Kidney (tissue), 22 donors: ENCODE results near the gene RXRB. TPM values are rescaled to one million over a fixed set of nuclear protein-coding genes. Genes with fewer than 3 reads are reported as not detected.

Source experiments
- DNase-seq, 5 donors: peaks; one replicate each; pipeline ENCODE4 v3.0.0-alpha.2; 2013 to 2020
- FAIRE-seq: peaks from 2 replicates; lab custom pipeline; 2012; peaks lifted over from hg19 to GRCh38; lab: Jason Lieb, UNC
- H3K27ac ChIP-seq, 2 donors: one replicate each; pipeline ENCODE4 v1.7.0; 2013; ENCODE audit warnings: low read depth in 2 of 2, low read length in 2 of 2, inconsistent platforms in 1 of 2
- H3K27me3 ChIP-seq: one replicate; pipeline ENCODE4 v1.7.1; 2013; ENCODE audit warnings: low read length, inconsistent platforms; ENCODE audit not compliant: control insufficient read depth, insufficient read depth
- H3K36me3 ChIP-seq, 3 donors: one replicate each; pipeline versions ENCODE4 v1.7.0 to v1.7.1; 2013; ENCODE audit warnings: low read length in 3 of 3, control low read depth in 1 of 3, inconsistent platforms in 1 of 3; ENCODE audit not compliant: insufficient read depth in 3 of 3, control insufficient read depth in 2 of 3
- H3K4me1 ChIP-seq, 3 donors: one replicate each; pipeline versions ENCODE4 v1.7.0 to v1.7.1; 2013; ENCODE audit warnings: low read length in 3 of 3, inconsistent platforms in 1 of 3, low read depth in 1 of 3; ENCODE audit not compliant: control insufficient read depth in 2 of 3, insufficient read depth in 2 of 3
- H3K4me3 ChIP-seq, 3 donors: one replicate each; pipeline versions ENCODE4 v1.7.0 to v1.8.1; 2013; ENCODE audit warnings: low read length in 3 of 3, control low read depth in 1 of 3, inconsistent platforms in 1 of 3
- H3K9ac ChIP-seq, 3 donors: one replicate each; pipeline versions ENCODE4 v1.7.0 to v1.7.1; 2013; ENCODE audit warnings: low read length in 3 of 3, control low read depth in 1 of 3, inconsistent platforms in 1 of 3
- H3K9me3 ChIP-seq, 3 donors: one replicate each; pipeline versions ENCODE4 v1.7.0 to v1.7.1; 2013; ENCODE audit warnings: low read length in 3 of 3, control low read depth in 1 of 3, inconsistent platforms in 1 of 3; ENCODE audit not compliant: control insufficient read depth in 2 of 3, insufficient read depth in 1 of 3
- CTCF ChIP-seq: IDR thresholded peaks from 3 replicates; pipeline ENCODE4 v1.5.1; 2012; ENCODE audit warnings: mild to moderate bottlenecking, moderate library complexity, borderline replicate concordance; ENCODE audit not compliant: insufficient read depth; ENCODE audit errors: extremely low read depth
- intact Hi-C: fragments of 100-400 bp; cut with DNase I; formaldehyde crosslinking; loops from one replicate; pipeline ENCODE4 v1.11.1; 2022
- long read RNA-seq, 10 donors: library from polyadenylated mRNA in 1 of 10; unstranded in 1 of 10; transcript quantifications; one replicate each; pipeline ENCODE4 v2.0.0 and lab custom pipeline, GENCODE V29; 2021 to 2026
- polyA plus RNA-seq: library from polyadenylated mRNA; stranded (reverse); fragments of 350-450 nt; fragmentation: Illumina TruSeq; extraction: RNeasy Lipid Tissue Mini Kit (QIAGEN cat#74804); gene quantifications from one replicate; pipeline ENCODE4 v1.2.3, GENCODE V29; 2014; ENCODE audit warnings: low read depth, low replicate concordance; ENCODE audit not compliant: insufficient read depth
- total RNA-seq: library from RNA; stranded (reverse); fragmentation: NEBNext Ultra II Directional; extraction: Animal tissue kit (Norgen Biotek cat#: 25700); gene quantifications from one replicate; pipeline ENCODE4 v1.2.1, GENCODE V29; 2021
- donor health status: control.
- donor health status: control.
- donor health status: control.
- donor health status: control.
- donor health status: control.
- donor health status: DM: yes; HTN: yes; CAD: no.
- donor health status: Normal renal cell carcinoma (clear cell type).

The RXRB gene
- total RNA-seq = 52.2 TPM
- polyA plus RNA-seq = 35.7 TPM
- long read RNA-seq, donor 1, partial matches to known transcripts = 58 of 65 reads
- long read RNA-seq, donor 1, other reads (novel, unspliced or antisense) = 0 of 65 reads
- long read RNA-seq, donor 2, transcript RXRB-202 (10 exons, 2,846 nt) = major isoform, 6 of 106 reads
- long read RNA-seq, donor 2, transcript RXRB-201 (10 exons, 2,908 nt) = minor isoform, 5 of 106 reads
- long read RNA-seq, donor 2, partial matches to known transcripts = 82 of 106 reads
- long read RNA-seq, donor 2, other reads (novel, unspliced or antisense) = 13 of 106 reads
- long read RNA-seq, donor 3, transcript RXRB-202 (10 exons, 2,846 nt) = major isoform, 5 of 67 reads
- long read RNA-seq, donor 3, partial matches to known transcripts = 38 of 67 reads
- long read RNA-seq, donor 3, other reads (novel, unspliced or antisense) = 17 of 67 reads
- long read RNA-seq, donor 4, partial matches to known transcripts = 0 of 4 reads
- long read RNA-seq, donor 4, other reads (novel, unspliced or antisense) = 0 of 4 reads
- long read RNA-seq, donor 5 = 0 reads
- long read RNA-seq, donor 6, partial matches to known transcripts = 0 of 5 reads
- long read RNA-seq, donor 6, other reads (novel, unspliced or antisense) = 0 of 5 reads
- long read RNA-seq, donor 7, transcript RXRB-201 (10 exons, 2,908 nt) = major isoform, 9 of 45 reads
- long read RNA-seq, donor 7, partial matches to known transcripts = 9 of 45 reads
- long read RNA-seq, donor 7, other reads (novel, unspliced or antisense) = 21 of 45 reads
- long read RNA-seq, donor 8, partial matches to known transcripts = 0 of 6 reads
- long read RNA-seq, donor 8, other reads (novel, unspliced or antisense) = 0 of 6 reads
- long read RNA-seq, donor 9, partial matches to known transcripts = 7 of 24 reads
- long read RNA-seq, donor 9, other reads (novel, unspliced or antisense) = 14 of 24 reads
- long read RNA-seq, donor 10, partial matches to known transcripts = 84 of 122 reads
- long read RNA-seq, donor 10, other reads (novel, unspliced or antisense) = 29 of 122 reads

DNA sequence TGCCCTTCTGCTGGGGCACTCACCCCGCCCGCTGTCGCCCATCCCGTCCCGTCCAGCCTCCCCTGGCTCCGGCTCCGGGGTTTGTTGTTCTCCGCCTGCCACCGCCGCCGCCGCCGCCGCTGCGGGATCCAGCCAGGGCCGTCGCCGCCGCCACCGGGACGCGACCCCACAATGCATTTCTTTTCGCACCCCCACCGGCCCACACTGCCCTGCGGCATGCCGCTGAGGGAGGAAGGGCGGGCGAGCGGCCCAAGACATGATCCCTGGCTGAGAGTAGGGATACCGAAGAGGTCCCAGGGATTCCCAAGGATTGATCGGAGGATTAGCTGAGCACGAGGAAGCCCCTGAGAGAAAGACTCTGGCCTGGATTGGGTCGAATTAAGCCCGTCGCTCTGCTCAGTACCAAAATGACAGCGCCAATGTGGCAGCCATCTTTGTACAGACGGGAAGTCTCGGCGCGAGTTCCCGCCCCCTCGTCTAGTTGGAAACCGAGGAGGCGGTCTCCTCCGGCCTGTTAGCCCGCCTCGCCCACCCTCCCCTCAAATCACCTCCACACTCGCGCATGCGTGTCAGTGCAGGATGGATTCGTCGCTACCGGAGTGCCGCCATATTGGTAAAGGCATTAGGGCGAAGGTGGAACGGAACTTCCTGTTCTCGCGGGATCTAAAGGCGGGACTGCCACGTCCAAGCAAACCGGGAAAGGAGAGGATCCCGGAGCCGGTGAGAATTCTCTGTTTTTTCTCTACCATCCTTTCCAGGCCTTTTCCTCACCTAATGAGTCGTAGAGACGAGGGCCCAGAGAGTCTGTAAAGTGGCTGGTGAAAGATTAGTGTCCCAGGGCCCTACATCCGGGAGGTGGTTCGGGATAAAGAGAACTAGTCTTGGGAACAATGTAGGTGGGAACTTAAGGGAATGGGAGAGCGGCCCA is at the start of gene RXRB, which contains the start of gene SLC39A7:
Gene RXRB, minus strand, starts transcription at position 447 of the 928 bp plus-strand sequence. Its CDS starts 189 bp downstream, at position 258.
Gene SLC39A7, plus strand, starts transcription at position 649 of the 928 bp plus-strand sequence. CDS start 379 bp downstream, outside the sequence.
- Histone ChIP-seq H3K4me3 (peak within 1 kb of the TSS; percentile 97 to 99 (median 98)), H3K27me3 (no peaks in the 10 kb centered on the region), H3K9me3 (no peaks in the 10 kb centered on the region), H3K27ac (peak within 1 kb of the TSS; percentile 99), H3K4me1 (peaks cover 5 to 40% (median 17%) of the 10 kb centered on the region in 3 donors), H3K36me3 (peaks cover 18 to 34% (median 26%) of the 10 kb centered on the region in 3 donors), H3K9ac (peak within 1 kb of the TSS; percentile 81 to 100 (median 98))
- no peak for FAIRE-seq
- no peak for TF ChIP-seq CTCF
- intact Hi-C loops = no loop called here
- peak; percentile 100 for DNase-seq

DNA sequence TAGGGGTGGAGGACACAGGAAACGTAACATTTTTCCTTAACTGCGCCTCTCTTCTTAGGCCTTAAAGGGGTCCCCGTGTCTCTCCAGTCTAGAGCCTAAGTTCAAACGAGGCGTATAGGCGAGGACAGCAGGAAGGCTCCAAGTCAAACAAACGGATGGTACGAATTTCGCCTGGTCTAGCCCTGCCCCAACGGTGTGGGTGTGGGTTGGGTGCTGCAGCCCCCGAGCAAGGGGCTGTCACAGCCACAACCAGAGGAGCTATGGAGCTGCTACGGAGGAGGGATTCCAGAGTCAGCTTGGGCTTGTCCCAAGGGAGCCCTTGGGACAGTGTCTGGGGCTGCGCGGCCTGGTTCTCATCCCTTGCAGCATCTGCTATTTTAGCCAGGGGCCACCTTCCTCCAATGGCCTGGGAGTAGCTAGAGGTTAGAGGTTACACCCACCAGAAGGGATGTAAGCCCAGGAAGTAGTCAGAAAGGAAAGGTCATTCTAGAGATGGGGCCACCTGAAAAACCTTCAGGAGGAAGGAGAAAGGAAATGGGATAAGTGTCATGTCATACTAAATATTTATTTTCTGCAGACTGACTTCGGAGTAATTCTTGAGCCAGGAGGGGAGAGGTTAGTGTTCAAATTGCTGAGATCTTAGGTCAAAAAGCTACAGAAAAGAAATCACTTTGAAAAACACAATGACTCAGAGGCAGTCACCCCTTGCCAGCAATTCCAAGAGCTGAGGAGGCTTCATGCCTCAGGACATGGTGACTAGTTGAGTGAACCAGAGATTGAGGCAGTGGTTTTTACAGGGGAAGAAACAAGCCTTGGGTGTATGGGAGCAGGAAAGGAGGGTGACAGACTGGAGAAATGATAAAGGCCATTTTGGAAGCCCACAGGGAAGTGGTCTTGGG is 49.5 kb upstream of the RXRB start:
- Histone ChIP-seq H3K27me3 (no peaks in the 10 kb centered on the region), H3K4me1 (peaks cover 0 to 20% (median 9%) of the 10 kb centered on the region in 3 donors), H3K9ac (peak overlapping the region; percentile 75 to 88 (median 88)), H3K36me3 (peaks cover 0 to 3% (median 0%) of the 10 kb centered on the region in 3 donors), H3K27ac (peak overlapping the region; percentile 92 to 94), H3K9me3 (no peaks in the 10 kb centered on the region), H3K4me3 (peak overlapping the region; percentile 61 to 81 (median 77))
- FAIRE-seq = no peak
- intact Hi-C loops = no loop called here
- no peak for TF ChIP-seq CTCF
- DNase-seq = peak in 2 of 5 donors; percentile 63 to 84
